ENCODE measurements around the gene TOX2. TPM values are rescaled to one million over a fixed set of nuclear protein-coding genes. Genes with fewer than 3 reads are reported as not detected.

The TOX2 gene
- total and polyA plus RNA-seq, 10 donors: 1.1 to 6.4 (median 5.0) TPM

GRCh38 chr20:43900121-43900466 is 14.6 kb upstream of the TOX2 start:
- no peak for DNase-seq
- WGBS, 5 donors: 37 to 57% (median 48%) methylated on average over 5 of the region's 5 CpGs
- Histone ChIP-seq H3K27me3 (replicated peaks in 1 of 7) (peaks cover 0 to 24% (median 0%) of the 10 kb centered on the region in 7 donors), H3K4me1 (peaks cover 0 to 12% (median 0%) of the 10 kb centered on the region in 6 donors), H3K27ac (no peak overlapping the region), H3K9me3 (peaks cover 0 to 10% (median 2%) of the 10 kb centered on the region in 8 donors), H3K4me3 (no peak overlapping the region), H3K36me3 (no peaks in the 10 kb centered on the region)
- no peak for TF ChIP-seq POLR2AphosphoS5 (IDR thresholded peaks at IDR 0.05)
- TF ChIP-seq CTCF (IDR thresholded peaks at IDR 0.05 in 8 of 11, conservative IDR thresholded peaks at IDR 0.05 in 3 of 11): no peak
- no peak for TF ChIP-seq POLR2A (IDR thresholded peaks at IDR 0.05)
- intact Hi-C loops (cut with DNase I; ENCODE audit: low total_unique reads): no loop called here

GRCh38 chr20:43900496-43900895 is 14.2 kb upstream of the TOX2 start:
- TF ChIP-seq CTCF (IDR thresholded peaks at IDR 0.05 in 8 of 11, conservative IDR thresholded peaks at IDR 0.05 in 3 of 11) (no peak), POLR2A (IDR thresholded peaks at IDR 0.05) (no peak), POLR2AphosphoS5 (IDR thresholded peaks at IDR 0.05) (no peak)
- H3K4me3 ChIP-seq: no peak overlapping the region
- H3K9me3 ChIP-seq: peaks cover 0 to 10% (median 2%) of the 10 kb centered on the region in 8 donors
- no peak for DNase-seq
- 47 to 58% (median 51%) methylated on average over 4 of the region's 4 CpGs for WGBS, 5 donors
- no peak overlapping the region for H3K27ac ChIP-seq
- H3K36me3 ChIP-seq: no peaks in the 10 kb centered on the region
- H3K4me1 ChIP-seq: peaks cover 0 to 12% (median 0%) of the 10 kb centered on the region in 6 donors
- intact Hi-C loops (cut with DNase I; ENCODE audit: low total_unique reads): no loop called here
- peaks cover 0 to 24% (median 0%) of the 10 kb centered on the region in 7 donors for H3K27me3 ChIP-seq (replicated peaks in 1 of 7)

- Histone ChIP-seq H3K4me1 (peaks cover 0 to 12% (median 0%) of the 10 kb centered on the region in 6 donors), H3K27me3 (replicated peaks in 1 of 7) (peaks cover 0 to 24% (median 0%) of the 10 kb centered on the region in 7 donors), H3K27ac (no peak overlapping the region), H3K4me3 (no peak overlapping the region), H3K36me3 (no peaks in the 10 kb centered on the region), H3K9me3 (peaks cover 0 to 10% (median 2%) of the 10 kb centered on the region in 8 donors)
- WGBS, 5 donors: 89 to 95% (median 94%) methylated on average over 3 of the region's 3 CpGs
- TF ChIP-seq POLR2AphosphoS5 (IDR thresholded peaks at IDR 0.05) (no peak), CTCF (IDR thresholded peaks at IDR 0.05 in 8 of 11, conservative IDR thresholded peaks at IDR 0.05 in 3 of 11) (no peak), POLR2A (IDR thresholded peaks at IDR 0.05) (no peak)
- intact Hi-C loops (cut with DNase I; ENCODE audit: low total_unique reads): no loop called here
- no peak for DNase-seq
Measured at GRCh38 chr20:43901296-43901695, 13.4 kb upstream of the TOX2 start.

- Histone ChIP-seq H3K4me3 (no peak overlapping the region), H3K9me3 (peaks cover 0 to 31% (median 23%) of the 10 kb centered on the region in 8 donors), H3K27ac (no peak overlapping the region), H3K36me3 (no peaks in the 10 kb centered on the region), H3K27me3 (replicated peaks in 1 of 7) (peaks cover 0 to 6% (median 0%) of the 10 kb centered on the region in 7 donors), H3K4me1 (peaks cover 0 to 12% (median 0%) of the 10 kb centered on the region in 6 donors)
- 65 to 68% (median 66%) methylated on average over 14 of the region's 14 CpGs for WGBS, 5 donors
- intact Hi-C loops (cut with DNase I; ENCODE audit: low total_unique reads): no loop called here
- DNase-seq: no peak
- TF ChIP-seq POLR2AphosphoS5 (IDR thresholded peaks at IDR 0.05): no peak
- TF ChIP-seq CTCF (IDR thresholded peaks at IDR 0.05 in 8 of 11, conservative IDR thresholded peaks at IDR 0.05 in 3 of 11): no peak
- TF ChIP-seq POLR2A (IDR thresholded peaks at IDR 0.05): no peak
Measured at GRCh38 chr20:43903953-43904826, 10.5 kb upstream of the TOX2 start.
